H1 (cell line): ENCODE data around the gene VSIG10. TPM values are rescaled to one million over a fixed set of nuclear protein-coding genes. Genes with fewer than 3 reads are reported as not detected.

Source experiments
- CTCF ChIA-PET: fragments of 300-600 bp; sonication (Branson Sonifier 250); formaldehyde crosslinking; loops from one replicate; lab custom pipeline; 2021; ENCODE audit not compliant: partially characterized antibody; lab: Charles Lee
- POLR2A ChIA-PET: fragments of 300-600 bp; sonication (Branson Sonifier 250); formaldehyde crosslinking; loops from one replicate; lab custom pipeline; 2021; ENCODE audit warnings: inconsistent platforms; ENCODE audit not compliant: partially characterized antibody; lab: Charles Lee
- DNase-seq, 2 experiments: peaks; one replicate each; pipeline versions ENCODE4 v3.0.0 to v3.0.0-alpha.2; 2010 to 2022; ENCODE audit warnings: low spot score in 2 of 2, low read depth in 1 of 2, mixed read lengths in 1 of 2
- FAIRE-seq: peaks from 2 replicates; lab custom pipeline; 2011; peaks lifted over from hg19 to GRCh38; lab: Jason Lieb, UNC
- H2AFZ ChIP-seq: 2 replicates; pipeline ENCODE4 v1.8.1; 2012; ENCODE audit warnings: low read length, inconsistent platforms
- H2AK5ac ChIP-seq: 2 replicates; pipeline ENCODE4 v1.6.1; 2013; ENCODE audit warnings: low read depth, low read length
- H2BK120ac ChIP-seq: replicated peaks from 2 replicates; pipeline ENCODE3; 2013; ENCODE audit warnings: low read depth, low read length, inconsistent platforms
- H2BK12ac ChIP-seq: 2 replicates; pipeline ENCODE4 v1.6.1; 2013; ENCODE audit warnings: low read depth, low read length
- H2BK15ac ChIP-seq: 2 replicates; pipeline ENCODE4 v1.6.1; 2013; ENCODE audit warnings: low read length
- H2BK20ac ChIP-seq: 2 replicates; pipeline ENCODE4 v1.6.1; 2013; ENCODE audit warnings: low read length
- H2BK5ac ChIP-seq: 2 replicates; pipeline ENCODE4 v1.6.1; 2013; ENCODE audit warnings: low read depth, low read length
- H3K14ac ChIP-seq: 2 replicates; pipeline ENCODE4 v1.6.1; 2013; ENCODE audit warnings: inconsistent platforms; ENCODE audit not compliant: insufficient read length
- H3K18ac ChIP-seq: 2 replicates; pipeline ENCODE4 v1.6.1; 2013; ENCODE audit warnings: low read length; ENCODE audit errors: extremely low read depth
- H3K23ac ChIP-seq: 2 replicates; pipeline ENCODE4 v1.6.1; 2013; ENCODE audit warnings: inconsistent platforms; ENCODE audit not compliant: insufficient read length
- H3K23me2 ChIP-seq: 2 replicates; pipeline ENCODE4 v1.6.1; 2013; ENCODE audit warnings: low read depth, low read length
- H3K27ac ChIP-seq: 2 replicates; pipeline ENCODE4 v1.6.1; 2011; ENCODE audit warnings: low read depth, low read length, inconsistent platforms
- H3K27me3 ChIP-seq, 4 experiments: replicated peaks in 1 of 4; 1 replicate in 1 of 4; 2 replicates in 3 of 4; pipeline versions ENCODE4 v1.6.1 to v1.8.1; 2011 to 2013; ENCODE audit warnings: low read length in 3 of 4, mild to moderate bottlenecking in 3 of 4, inconsistent platforms in 2 of 4, mixed read lengths in 2 of 4, moderate library complexity in 1 of 4; ENCODE audit not compliant: control insufficient read depth in 3 of 4, insufficient read depth in 3 of 4; ENCODE audit errors: extremely low read depth in 1 of 4
- H3K36me3 ChIP-seq, 4 experiments: 2 replicates each; pipeline versions ENCODE4 v1.6.1 to v1.8.1; 2011 to 2013; ENCODE audit warnings: mild to moderate bottlenecking in 4 of 4, low read length in 3 of 4, moderate library complexity in 2 of 4, control low read depth in 1 of 4, inconsistent platforms in 1 of 4; ENCODE audit not compliant: insufficient read depth in 4 of 4, control insufficient read depth in 2 of 4
- H3K4ac ChIP-seq: replicated peaks from 2 replicates; pipeline ENCODE3; 2013; ENCODE audit warnings: low read length, low read depth, mixed read lengths, inconsistent platforms; ENCODE audit not compliant: insufficient read length
- H3K4me1 ChIP-seq, 4 experiments: replicated peaks in 1 of 4; 1 replicate in 1 of 4; 2 replicates in 3 of 4; pipeline versions ENCODE4 v1.6.1 to v1.8.1; 2011 to 2013; ENCODE audit warnings: low read length in 3 of 4, inconsistent platforms in 2 of 4, mixed read lengths in 1 of 4; ENCODE audit not compliant: insufficient read depth in 4 of 4, control insufficient read depth in 3 of 4
- H3K4me2 ChIP-seq, 2 experiments: 2 replicates each; pipeline versions ENCODE4 v1.6.1 to v1.8.1; 2011 to 2013; ENCODE audit warnings: low read depth in 2 of 2, low read length in 2 of 2, control low read depth in 1 of 2, inconsistent platforms in 1 of 2, mild to moderate bottlenecking in 1 of 2; ENCODE audit not compliant: insufficient read depth in 1 of 2
- H3K4me3 ChIP-seq, 4 experiments: fragments of 200-600, 300-600 bp in 1 of 4; sonication (generic), shearing (Covaris generic), sonication (Bioruptor Twin) in 1 of 4; 2 replicates each; pipeline versions ENCODE4 v1.5.1 to v1.8.1; 2011 to 2016; ENCODE audit warnings: low read length in 4 of 4, low read depth in 3 of 4, control low read depth in 2 of 4, inconsistent platforms in 2 of 4, mild to moderate bottlenecking in 2 of 4, mixed read lengths in 1 of 4, moderate library complexity in 1 of 4; ENCODE audit not compliant: insufficient read depth in 2 of 4; ENCODE audit errors: extremely low read depth in 1 of 4
- H3K56ac ChIP-seq: replicated peaks from 2 replicates; pipeline ENCODE3; 2013; ENCODE audit warnings: low read depth, mild to moderate bottlenecking, mixed read lengths, low read length, inconsistent platforms; ENCODE audit not compliant: insufficient read length
- H3K79me1 ChIP-seq: 2 replicates; pipeline ENCODE4 v1.6.1; 2013; ENCODE audit warnings: low read depth, low read length, control low read depth
- H3K79me2 ChIP-seq, 2 experiments: 2 replicates each; pipeline versions ENCODE4 v1.6.1 to v1.8.1; 2012 to 2013; ENCODE audit warnings: low read length in 2 of 2, mild to moderate bottlenecking in 2 of 2, inconsistent platforms in 1 of 2; ENCODE audit not compliant: insufficient read depth in 2 of 2, control insufficient read depth in 1 of 2
- H3K9ac ChIP-seq, 4 experiments: replicated peaks in 1 of 4; 1 replicate in 1 of 4; 2 replicates in 3 of 4; pipeline versions ENCODE4 v1.6.1 to v1.8.1; 2011 to 2013; ENCODE audit warnings: low read depth in 3 of 4, low read length in 3 of 4, control low read depth in 2 of 4, mild to moderate bottlenecking in 2 of 4, moderate library complexity in 2 of 4, inconsistent platforms in 1 of 4; ENCODE audit errors: extremely low read depth in 1 of 4
- H3K9me3 ChIP-seq, 2 experiments: 2 replicates each; pipeline versions ENCODE4 v1.6.1 to v1.8.1; 2012 to 2013; ENCODE audit warnings: mild to moderate bottlenecking in 2 of 2, moderate library complexity in 2 of 2, control low read depth in 1 of 2, inconsistent platforms in 1 of 2, low read depth in 1 of 2, low read length in 1 of 2, mixed read lengths in 1 of 2; ENCODE audit not compliant: insufficient read depth in 2 of 2
- H4K20me1 ChIP-seq, 2 experiments: replicated peaks in 1 of 2; 2 replicates each; pipeline versions ENCODE3 to v1.8.1; 2011 to 2013; ENCODE audit warnings: inconsistent platforms in 2 of 2, low read length in 2 of 2, mild to moderate bottlenecking in 1 of 2; ENCODE audit not compliant: insufficient read depth in 2 of 2, control insufficient read depth in 1 of 2
- H4K5ac ChIP-seq: 2 replicates; pipeline ENCODE4 v1.6.1; 2013; ENCODE audit warnings: low read length, low read depth, mixed read lengths, inconsistent platforms; ENCODE audit not compliant: insufficient read length
- H4K8ac ChIP-seq: 2 replicates; pipeline ENCODE4 v1.8.0; 2013; ENCODE audit warnings: mild to moderate bottlenecking, moderate library complexity, low read length, inconsistent platforms; ENCODE audit not compliant: insufficient read depth; ENCODE audit errors: extremely low read depth
- H4K91ac ChIP-seq: replicated peaks from 2 replicates; pipeline ENCODE3; 2013; ENCODE audit warnings: low read length, mixed read lengths, inconsistent platforms; ENCODE audit not compliant: insufficient read length
- CHD1 ChIP-seq: IDR thresholded peaks from 2 replicates; pipeline ENCODE4 v1.6.1; 2012; ENCODE audit warnings: low read depth, low read length, improper control_type of control experiment
- CHD2 ChIP-seq: IDR thresholded peaks from 2 replicates; pipeline ENCODE4 v1.6.1; 2012; ENCODE audit warnings: low read length, improper control_type of control experiment
- CTBP2 ChIP-seq: IDR thresholded peaks from 2 replicates; pipeline ENCODE4 v1.7.0; 2011; ENCODE audit warnings: borderline replicate concordance, mild to moderate bottlenecking, moderate library complexity, mixed read lengths, low read length; ENCODE audit not compliant: insufficient read depth, insufficient read length
- EP300 ChIP-seq, 2 experiments: IDR thresholded peaks; 1 replicate in 1 of 2; 2 replicates in 1 of 2; pipeline ENCODE4 v1.6.1; 2011 to 2012; ENCODE audit warnings: low read depth in 2 of 2, low read length in 2 of 2, mild to moderate bottlenecking in 2 of 2, borderline replicate concordance in 1 of 2, inconsistent platforms in 1 of 2, moderate library complexity in 1 of 2
- GTF2F1 ChIP-seq: IDR thresholded peaks from 2 replicates; pipeline ENCODE4 v1.6.1; 2012; ENCODE audit warnings: low read depth, low read length, improper control_type of control experiment, borderline replicate concordance
- KDM1A ChIP-seq: fragments of 200-600, 300-600 bp; sonication (generic); IDR thresholded peaks from 2 replicates; pipeline ENCODE4 v1.7.1; 2016; ENCODE audit warnings: mild to moderate bottlenecking, low read length, borderline replicate concordance
- KDM5A ChIP-seq: fragments of 200-600 bp; IDR thresholded peaks from 2 replicates; pipeline ENCODE4 v1.7.1; 2012; ENCODE audit warnings: mild to moderate bottlenecking, low read length, inconsistent platforms, mixed read lengths
- NRF1 ChIP-seq: IDR thresholded peaks from 2 replicates; pipeline ENCODE4 v1.6.1; 2011; ENCODE audit warnings: mild to moderate bottlenecking, low read depth, low read length, improper control_type of control experiment
- POLR2A ChIP-seq, 2 experiments: IDR thresholded peaks; 1 replicate in 1 of 2; 2 replicates in 1 of 2; pipeline ENCODE4 v1.6.1; 2011; ENCODE audit warnings: low read depth in 2 of 2, low read length in 2 of 2, mild to moderate bottlenecking in 2 of 2; ENCODE audit errors: control extremely low read depth in 1 of 2
- RFX5 ChIP-seq: IDR thresholded peaks from 2 replicates; pipeline ENCODE4 v1.6.1; 2011; ENCODE audit warnings: low read depth, low read length, improper control_type of control experiment, borderline replicate concordance
- RNF2 ChIP-seq: fragments of 200-900, 300-1000 bp; sonication (generic); IDR thresholded peaks from 2 replicates; pipeline ENCODE4 v1.7.1; 2016; ENCODE audit warnings: borderline replicate concordance, low read depth, mild to moderate bottlenecking, antibody characterized with exemption, low read length; ENCODE audit not compliant: poor library complexity, severe bottlenecking; ENCODE audit errors: missing control alignments
- USF2 ChIP-seq: IDR thresholded peaks from 2 replicates; pipeline ENCODE4 v1.6.1; 2011; ENCODE audit warnings: low read length, improper control_type of control experiment
- WGBS, 2 experiments: shearing (Covaris generic) in 1 of 2; methylation state at CpG; one replicate each; pipeline versions ENCODE4 v1.1.6 to v1.1.7; 2013 to 2015; ENCODE audit warnings: low lambda C conversion rate in 2 of 2, mixed read lengths in 2 of 2, inconsistent platforms in 1 of 2, low coverage in 1 of 2, missing lambda C conversion rate in 1 of 2; ENCODE audit not compliant: insufficient replicate concordance in 2 of 2, insufficient coverage in 1 of 2, insufficient read length in 1 of 2; ENCODE audit errors: extremely low coverage in 1 of 2, missing lambda C conversion rate in 1 of 2; 5-methylcytosine and 5-hydroxymethylcytosine counted together
- polyA plus RNA-seq, 7 experiments: library from polyadenylated mRNA; depleted of rRNA in 3 of 7; stranded (reverse) in 5 of 7; unstranded in 2 of 7; fragments of >200 nt in 5 of 7; fragments of 200-250 nt in 2 of 7; gene quantifications; 1 replicate in 5 of 7; 2 replicates in 1 of 7; 4 replicates in 1 of 7; pipeline versions ENCODE4 v1.2.1 to v1.2.3, GENCODE V29; 2011 to 2013; ENCODE audit warnings: missing spikeins in 2 of 7, mixed read lengths in 2 of 7
- total RNA-seq: library from RNA; stranded (reverse); fragmentation: NEBNext Ultra II Directional; extraction: Animal tissue kit (Norgen Biotek cat#: 25700); gene quantifications from 2 replicates; pipeline ENCODE4 v1.2.1, GENCODE V29; 2021

VSIG10 gene
- total and polyA plus RNA-seq, 2 of the 8 experiments (the other 6 are each of a cell fraction or from before 2014, with no cell fraction given) = 34.4 to 93.6 TPM

GRCh38 chr12:118082161-118082560 is 21.6 kb downstream of the VSIG10 start:
- H2BK15ac ChIP-seq = no peak overlapping the region
- H2BK12ac ChIP-seq = no peak overlapping the region
- ChIA-PET POLR2A (interaction anchor here (0.7 to 8.3 kb wide), 5 partner anchors 9 to 158 kb away, joined by 3 to 106 read pairs (median 4); partner anchors contain the start of gene WSB2), CTCF (interaction anchor here (1.2 to 1.7 kb wide), 3 partner anchors 9 to 18 kb away, joined by 3 to 6 read pairs (median 5); no protein-coding TSS in a partner anchor)
- no peak overlapping the region for H3K4me2 ChIP-seq
- peaks cover 3% of the 10 kb centered on the region; the same call in 1 of the 2 replicates for H3K79me1 ChIP-seq
- H4K91ac ChIP-seq = no peak overlapping the region
- no peak overlapping the region for H2BK5ac ChIP-seq
- TF ChIP-seq RNF2 (no peak), EP300 (IDR thresholded peaks at IDR 0.05; ENCODE audit: borderline replicate concordance in 1 of 2, low read depth in 2 of 2, low read length in 2 of 2) (no peak), USF2 (no peak), KDM5A (no peak), POLR2A (IDR thresholded peaks at IDR 0.05; ENCODE audit: control extremely low read depth in 1 of 2, low read depth in 2 of 2, low read length in 2 of 2) (no peak), CHD2 (no peak), NRF1 (no peak), KDM1A (no peak), RFX5 (no peak), CTBP2 (no peak), GTF2F1 (no peak), CHD1 (no peak)
- no peak overlapping the region for H2BK120ac ChIP-seq
- H2AK5ac ChIP-seq = no peak overlapping the region
- DNase-seq (no peak), FAIRE-seq (no peak)
- 90% methylated on average over 9 of the region's 9 CpGs; no CpG with 5 or more reads in 1 of the 2 experiments for WGBS, 2 experiments
- H4K8ac ChIP-seq = no peak overlapping the region
- no peak overlapping the region for H3K14ac ChIP-seq
- no peak overlapping the region for H3K23ac ChIP-seq
- H3K4ac ChIP-seq = no peak overlapping the region
- no peaks in the 10 kb centered on the region for H3K27me3 ChIP-seq
- no peak overlapping the region for H3K18ac ChIP-seq
- H3K4me1 ChIP-seq = no peaks in the 10 kb centered on the region
- no peak overlapping the region for H3K56ac ChIP-seq
- H3K9me3 ChIP-seq = no peaks in the 10 kb centered on the region
- no peak overlapping the region for H2BK20ac ChIP-seq
- H4K5ac ChIP-seq = no peak overlapping the region
- peaks cover 9 to 42% (median 28%) of the 10 kb centered on the region in 4 experiments for H3K36me3 ChIP-seq
- H3K79me2 ChIP-seq = peaks cover 0 to 12% of the 10 kb centered on the region in 2 experiments; a peak in 2 of 4 replicates
- no peak overlapping the region for H3K27ac ChIP-seq
- H3K23me2 ChIP-seq = no peaks in the 10 kb centered on the region
- no peak overlapping the region for H2AFZ ChIP-seq
- no peak overlapping the region for H3K9ac ChIP-seq
- no peak overlapping the region for H3K4me3 ChIP-seq
- peaks cover 0 to 8% of the 10 kb centered on the region in 2 experiments for H4K20me1 ChIP-seq
